Adrenal gland (tissue), 12 donors: Measurements from ENCODE around the gene CA14. TPM values are rescaled to one million over a fixed set of nuclear protein-coding genes. Genes with fewer than 3 reads are reported as not detected.

Experiments used
- DNase-seq, 7 donors: peaks; one replicate each; pipeline ENCODE4 v3.0.0-alpha.2; 2019 to 2020
- H3K27ac ChIP-seq, 5 donors: fragments of 200-600 bp; sonication (generic) in 4 of 5; 1 replicate in 3 of 5; 2 replicates in 2 of 5; pipeline versions ENCODE4 v1.5.1 to v1.8.0; 2016 to 2020; ENCODE audit warnings: mild to moderate bottlenecking in 1 of 5
- H3K27me3 ChIP-seq: fragments of 200-600 bp; 2 replicates; pipeline ENCODE4 v1.8.0; 2021
- H3K36me3 ChIP-seq, 2 donors: fragments of 200-600 bp; replicated peaks in 1 of 2; 1 replicate in 1 of 2; 2 replicates in 1 of 2; pipeline versions ENCODE4 v1.5.1 to v1.8.0; 2018 to 2022
- H3K4me1 ChIP-seq, 2 donors: fragments of 200-600 bp; replicated peaks in 1 of 2; 1 replicate in 1 of 2; 2 replicates in 1 of 2; pipeline versions ENCODE4 v1.5.1 to v1.8.0; 2018 to 2021
- H3K4me3 ChIP-seq, 4 donors: fragments of 200-600 bp; sonication (generic) in 3 of 4; one replicate each; pipeline ENCODE4 v1.5.1; 2016 to 2018
- H3K9me3 ChIP-seq, 3 donors: fragments of 200-600 bp; sonication (generic) in 1 of 3; replicated peaks in 1 of 3; 1 replicate in 2 of 3; 2 replicates in 1 of 3; pipeline versions ENCODE4 v1.5.1 to v1.8.0; 2016 to 2021
- POLR2A ChIP-seq, 2 donors: fragments of 450-650 bp; IDR thresholded peaks; one replicate each; pipeline ENCODE4 v1.6.1; 2017; ENCODE audit warnings: antibody characterized with exemption in 2 of 2, mild to moderate bottlenecking in 2 of 2, moderate library complexity in 1 of 2
- WGBS, 4 donors: extraction: QIAGEN DNeasy Blood & Tissue Kit in 2 of 4; methylation state at CpG; one replicate each; pipeline versions ENCODE4 v1.1.5 to v1.1.7; 2013 to 2017; 5-methylcytosine and 5-hydroxymethylcytosine counted together
- intact Hi-C, 2 donors: fragments of 100-400 bp; cut with DNase I; formaldehyde crosslinking; loops; one replicate each; pipeline versions ENCODE4 v1.14.1 to v1.15.0; 2022 to 2023
- polyA plus RNA-seq, 3 donors: library from polyadenylated mRNA; stranded (reverse); fragments of 200-250 nt in 2 of 3; fragments of 350-450 nt in 1 of 3; fragmentation: Illumina TruSeq in 1 of 3; extraction: RNeasy Lipid Tissue Mini Kit (QIAGEN cat#74804) in 1 of 3; gene quantifications; one replicate each; pipeline ENCODE4 v1.2.3, GENCODE V29; 2013 to 2014
- total RNA-seq, 9 donors: library from RNA; depleted of rRNA in 4 of 9; stranded (reverse); fragments of >200 nt in 4 of 9; fragments of 120-200 nt in 1 of 9; fragmentation: NEBNext Ultra II Directional in 1 of 9; extraction: Animal tissue kit (Norgen Biotek cat#: 25700) in 1 of 9; gene quantifications; one replicate each; pipeline versions ENCODE4 v1.1.0 to v1.2.4, GENCODE V29; 2013 to 2023
- TF ChIP-seq, protein P1 (sequence below), 6 experiments: fragments of 450-650 bp in 4 of 6; fragments of 200-600 bp in 2 of 6; sonication (generic) in 1 of 6; IDR thresholded peaks; 1 replicate in 5 of 6; 2 replicates in 1 of 6; pipeline versions ENCODE4 v1.5.1 to v1.8.0; 2016 to 2021; ENCODE audit warnings: antibody characterized with exemption in 6 of 6, mild to moderate bottlenecking in 2 of 6, moderate library complexity in 1 of 6
- donor health status: healthy with polysubstance abuse.
- donor health status: Bipolar disorder and iron deficiency.
- donor health status: DM: yes; HTN: yes; CAD: no.
- donor health status: DM: no; HTN: no; CAD: no.
- donor health status: DM: no; HTN: no; CAD: no.
- donor health status: DM: yes; HTN: yes; CAD: no.

The CA14 gene
- total and polyA plus RNA-seq, 12 donors: 0.32 to 1.1 (median 0.63) TPM; not detected in 6

- Histone ChIP-seq H3K4me1 (peaks cover 17 to 25% of the 10 kb centered on the region in 2 donors), H3K27ac (no peak overlapping the region), H3K36me3 (peaks cover 0 to 34% of the 10 kb centered on the region in 2 donors), H3K9me3 (no peaks in the 10 kb centered on the region), H3K27me3 (no peaks in the 10 kb centered on the region), H3K4me3 (no peak overlapping the region)
- WGBS, 4 donors: 80 to 89% (median 85%) methylated on average over 6 of the region's 6 CpGs
- TF ChIP-seq, protein P1, sequence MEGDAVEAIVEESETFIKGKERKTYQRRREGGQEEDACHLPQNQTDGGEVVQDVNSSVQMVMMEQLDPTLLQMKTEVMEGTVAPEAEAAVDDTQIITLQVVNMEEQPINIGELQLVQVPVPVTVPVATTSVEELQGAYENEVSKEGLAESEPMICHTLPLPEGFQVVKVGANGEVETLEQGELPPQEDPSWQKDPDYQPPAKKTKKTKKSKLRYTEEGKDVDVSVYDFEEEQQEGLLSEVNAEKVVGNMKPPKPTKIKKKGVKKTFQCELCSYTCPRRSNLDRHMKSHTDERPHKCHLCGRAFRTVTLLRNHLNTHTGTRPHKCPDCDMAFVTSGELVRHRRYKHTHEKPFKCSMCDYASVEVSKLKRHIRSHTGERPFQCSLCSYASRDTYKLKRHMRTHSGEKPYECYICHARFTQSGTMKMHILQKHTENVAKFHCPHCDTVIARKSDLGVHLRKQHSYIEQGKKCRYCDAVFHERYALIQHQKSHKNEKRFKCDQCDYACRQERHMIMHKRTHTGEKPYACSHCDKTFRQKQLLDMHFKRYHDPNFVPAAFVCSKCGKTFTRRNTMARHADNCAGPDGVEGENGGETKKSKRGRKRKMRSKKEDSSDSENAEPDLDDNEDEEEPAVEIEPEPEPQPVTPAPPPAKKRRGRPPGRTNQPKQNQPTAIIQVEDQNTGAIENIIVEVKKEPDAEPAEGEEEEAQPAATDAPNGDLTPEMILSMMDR (IDR thresholded peaks at IDR 0.05): no peak
- no peak for TF ChIP-seq POLR2A (IDR thresholded peaks at IDR 0.05)
- no peak for DNase-seq
- intact Hi-C loops: no loop called here
These were observed 6.0 kb downstream of the CA14 start for GRCh38 chr1:150263549-150263948.

DNA sequence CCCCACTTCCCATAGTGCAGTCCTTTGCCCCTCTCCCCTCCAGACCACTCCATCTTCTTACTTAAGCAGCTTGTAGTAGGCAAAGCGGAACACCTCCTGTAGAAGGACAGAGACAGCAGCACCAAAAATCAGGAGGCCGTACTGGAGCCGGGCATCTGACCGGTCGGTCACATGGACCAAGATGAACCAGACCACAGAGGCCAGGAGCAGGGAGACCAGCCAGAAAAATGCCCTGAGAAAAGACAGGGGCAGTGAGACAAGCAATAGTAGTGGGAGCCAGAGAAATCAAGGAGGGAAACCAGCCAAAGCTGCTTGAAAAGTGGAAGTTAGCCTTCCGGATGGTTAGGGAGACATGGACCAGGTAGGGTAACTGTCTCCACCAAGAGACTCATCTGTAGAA is 10.3 kb downstream of the CA14 start:
- WGBS, 4 donors: 10 to 21% (median 14%) methylated on average over 5 to 6 of the region's 6 CpGs
- peak in 3 of 7 donors; percentile 29 to 47 (median 31) for DNase-seq
- Histone ChIP-seq H3K4me1 (peaks cover 16 to 18% of the 10 kb centered on the region in 2 donors), H3K36me3 (peaks cover 0 to 34% of the 10 kb centered on the region in 2 donors), H3K4me3 (peak overlapping the region in 3 of 4 donors; percentile 76 to 97 (median 92)), H3K27me3 (no peaks in the 10 kb centered on the region), H3K27ac (peak overlapping the region in 4 of 5 donors; percentile 93 to 98 (median 96)), H3K9me3 (no peaks in the 10 kb centered on the region)
- intact Hi-C loops: no loop called here
- TF ChIP-seq, protein P1 (IDR thresholded peaks at IDR 0.05): no peak
- no peak for TF ChIP-seq POLR2A (IDR thresholded peaks at IDR 0.05)

GRCh38 chr1:150268340-150268704 is 10.7 kb downstream of the CA14 start:
- Histone ChIP-seq H3K36me3 (peaks cover 0 to 34% of the 10 kb centered on the region in 2 donors), H3K27ac (peak overlapping the region; percentile 92 to 98 (median 95)), H3K27me3 (no peaks in the 10 kb centered on the region), H3K9me3 (no peaks in the 10 kb centered on the region), H3K4me1 (peaks cover 16 to 18% of the 10 kb centered on the region in 2 donors), H3K4me3 (peak overlapping the region; percentile 76 to 97 (median 94))
- 0 to 1% (median 0%) methylated on average over 20 to 21 of the region's 21 CpGs for WGBS, 4 donors
- DNase-seq: peak; percentile 69 to 86 (median 81)
- TF ChIP-seq, protein P1 (IDR thresholded peaks at IDR 0.05): no peak
- TF ChIP-seq POLR2A (IDR thresholded peaks at IDR 0.05): peak in 1 of 2 donors; percentile 41
- intact Hi-C loops: no loop called here

GRCh38 chr1:150268705-150269403 is 11.3 kb downstream of the CA14 start, which contains the start of gene APH1A:
TSS of gene APH1A (minus strand) at chr1:150269016. CDS start at chr1:150268810, 206 bp downstream.
- Histone ChIP-seq H3K4me3 (peak within 1 kb of the TSS; percentile 76 to 97 (median 94)), H3K27me3 (no peaks in the 10 kb centered on the region), H3K4me1 (peaks cover 16 to 18% of the 10 kb centered on the region in 2 donors), H3K9me3 (no peaks in the 10 kb centered on the region), H3K36me3 (peaks cover 0 to 34% of the 10 kb centered on the region in 2 donors), H3K27ac (peak within 1 kb of the TSS; percentile 92 to 98 (median 95))
- peak; percentile 97 to 99 (median 98) for DNase-seq
- 0 to 1% (median 1%) methylated on average over 13 to 49 of the region's 49 CpGs for WGBS, 4 donors
- intact Hi-C loops: no loop called here
- TF ChIP-seq POLR2A (IDR thresholded peaks at IDR 0.05): peak in 1 of 2 donors; percentile 79
- TF ChIP-seq, protein P1 (IDR thresholded peaks at IDR 0.05): no peak
